C4-2B (cell line): ENCODE results near the gene HSCB.

ENCODE experiments used
- ZFX ChIP-seq: fragments of 450-650 bp; IDR thresholded peaks from 2 replicates; pipeline ENCODE4 v1.6.1; 2017
- TF ChIP-seq, protein P1 (sequence below): fragments of 450-650 bp; conservative IDR thresholded peaks from 2 replicates; pipeline ENCODE4 v1.5.1; 2017; ENCODE audit warnings: mild to moderate bottlenecking

- TF ChIP-seq, protein P1, sequence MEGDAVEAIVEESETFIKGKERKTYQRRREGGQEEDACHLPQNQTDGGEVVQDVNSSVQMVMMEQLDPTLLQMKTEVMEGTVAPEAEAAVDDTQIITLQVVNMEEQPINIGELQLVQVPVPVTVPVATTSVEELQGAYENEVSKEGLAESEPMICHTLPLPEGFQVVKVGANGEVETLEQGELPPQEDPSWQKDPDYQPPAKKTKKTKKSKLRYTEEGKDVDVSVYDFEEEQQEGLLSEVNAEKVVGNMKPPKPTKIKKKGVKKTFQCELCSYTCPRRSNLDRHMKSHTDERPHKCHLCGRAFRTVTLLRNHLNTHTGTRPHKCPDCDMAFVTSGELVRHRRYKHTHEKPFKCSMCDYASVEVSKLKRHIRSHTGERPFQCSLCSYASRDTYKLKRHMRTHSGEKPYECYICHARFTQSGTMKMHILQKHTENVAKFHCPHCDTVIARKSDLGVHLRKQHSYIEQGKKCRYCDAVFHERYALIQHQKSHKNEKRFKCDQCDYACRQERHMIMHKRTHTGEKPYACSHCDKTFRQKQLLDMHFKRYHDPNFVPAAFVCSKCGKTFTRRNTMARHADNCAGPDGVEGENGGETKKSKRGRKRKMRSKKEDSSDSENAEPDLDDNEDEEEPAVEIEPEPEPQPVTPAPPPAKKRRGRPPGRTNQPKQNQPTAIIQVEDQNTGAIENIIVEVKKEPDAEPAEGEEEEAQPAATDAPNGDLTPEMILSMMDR, result no peak
- no peak for TF ChIP-seq ZFX
These were observed 11.7 kb upstream of the HSCB start for GRCh38 chr22:28730179-28730578.
